Adipose tissue (tissue), 3 donors: ENCODE data around the gene CBS. TPM values are rescaled to one million over a fixed set of nuclear protein-coding genes. Genes with fewer than 3 reads are reported as not detected.

Experiments used
- H3K27ac ChIP-seq: one replicate; pipeline ENCODE4 v1.5.1; 2013; ENCODE audit warnings: low read depth, low read length
- WGBS, 3 donors: extraction: QIAGEN DNeasy Blood & Tissue Kit; methylation state at CpG; one replicate each; pipeline ENCODE4 v1.1.7; 2013; 5-methylcytosine and 5-hydroxymethylcytosine counted together
- polyA plus RNA-seq, 3 donors: library from polyadenylated mRNA; stranded (reverse); fragments of 200-250 nt; gene quantifications; one replicate each; pipeline ENCODE4 v1.2.3, GENCODE V29; 2013
- donor health status: healthy with polysubstance abuse.
- donor health status: Bipolar disorder and iron deficiency.
- donor health status: healthy.

Gene CBS
- polyA plus RNA-seq, 3 donors = 19.6 to 43.0 (median 25.7) TPM

- 75 to 92% (median 89%) methylated on average over 5 of the region's 5 CpGs for WGBS, 3 donors
- no peak overlapping the region for H3K27ac ChIP-seq
Measured at GRCh38 chr21:43034826-43035225, 40.8 kb downstream of the CBS start.

GRCh38 chr21:43034101-43034500 lies 41.5 kb downstream of the CBS start:
- 80 to 96% (median 94%) methylated on average over 1 of the region's 1 CpG for WGBS, 3 donors
- no peak overlapping the region for H3K27ac ChIP-seq

- no peak overlapping the region for H3K27ac ChIP-seq
- WGBS, 3 donors = 80 to 85% (median 84%) methylated on average over 12 of the region's 12 CpGs
Measured at GRCh38 chr21:43031121-43031619, 44.5 kb downstream of the CBS start.

- H3K27ac ChIP-seq = no peak overlapping the region
- WGBS, 3 donors = 89 to 95% (median 95%) methylated on average over 13 of the region's 13 CpGs
Measured at GRCh38 chr21:43029785-43030184, 45.9 kb downstream of the CBS start.

- H3K27ac ChIP-seq = no peak overlapping the region
- WGBS, 3 donors = 89 to 92% (median 91%) methylated on average over 27 of the region's 27 CpGs
Measured at GRCh38 chr21:43027846-43028731, 47.5 kb downstream of the CBS start.

GRCh38 chr21:43025636-43026180 lies 49.9 kb downstream of the CBS start:
- 82 to 86% (median 86%) methylated on average over 6 of the region's 6 CpGs for WGBS, 3 donors

GRCh38 chr21:43024439-43025136 lies 51.0 kb downstream of the CBS start:
- WGBS, 3 donors = 90 to 92% (median 91%) methylated on average over 17 of the region's 17 CpGs

More at GRCh38 chr21:43025636-43026180, 49.9 kb downstream of the CBS start:
- H3K27ac ChIP-seq = no peak overlapping the region

GRCh38 chr21:43023175-43023574 lies 52.5 kb downstream of the CBS start:
- WGBS, 3 donors = 87 to 92% (median 92%) methylated on average over 8 of the region's 8 CpGs

More at GRCh38 chr21:43024439-43025136, 51.0 kb downstream of the CBS start:
- no peak overlapping the region for H3K27ac ChIP-seq

GRCh38 chr21:43021756-43022600 lies 53.7 kb downstream of the CBS start:
- no peak overlapping the region for H3K27ac ChIP-seq
- 94 to 97% (median 95%) methylated on average over 28 of the region's 28 CpGs for WGBS, 3 donors

More at GRCh38 chr21:43023175-43023574, 52.5 kb downstream of the CBS start:
- no peak overlapping the region for H3K27ac ChIP-seq

- 93 to 95% (median 94%) methylated on average over 10 of the region's 10 CpGs for WGBS, 3 donors
Measured at GRCh38 chr21:43021191-43021590, 54.4 kb downstream of the CBS start.

GRCh38 chr21:43020771-43021170 lies 54.9 kb downstream of the CBS start:
- WGBS, 3 donors = 88 to 95% (median 91%) methylated on average over 6 of the region's 6 CpGs
- no peak overlapping the region for H3K27ac ChIP-seq

More at GRCh38 chr21:43021191-43021590, 54.4 kb downstream of the CBS start:
- H3K27ac ChIP-seq = no peak overlapping the region

- 92 to 97% (median 97%) methylated on average over 13 of the region's 13 CpGs for WGBS, 3 donors
- no peak overlapping the region for H3K27ac ChIP-seq
Measured at GRCh38 chr21:43020177-43020576, 55.5 kb downstream of the CBS start.

- no peak overlapping the region for H3K27ac ChIP-seq
- WGBS, 3 donors = 86 to 91% (median 90%) methylated on average over 9 to 10 of the region's 10 CpGs
Measured at GRCh38 chr21:43018519-43018918, 57.1 kb downstream of the CBS start.

- H3K27ac ChIP-seq = no peak overlapping the region
- 93 to 96% (median 95%) methylated on average over 13 of the region's 13 CpGs for whole genome bisulfite sequencing, 3 donors
Measured at GRCh38 chr21:43016728-43017127, 58.9 kb downstream of the CBS start.

GRCh38 chr21:43015906-43016540 lies 59.6 kb downstream of the CBS start:
- H3K27ac ChIP-seq = no peak overlapping the region
- WGBS, 3 donors = 82 to 91% (median 84%) methylated on average over 13 of the region's 13 CpGs

- H3K27ac ChIP-seq = no peak overlapping the region
- WGBS, 3 donors = 89 to 97% (median 95%) methylated on average over 6 of the region's 6 CpGs
Measured at GRCh38 chr21:43012596-43012995, 63.0 kb downstream of the CBS start.

- WGBS, 3 donors = 38 to 83% (median 77%) methylated on average over 4 of the region's 4 CpGs
- H3K27ac ChIP-seq = no peak overlapping the region
Measured at GRCh38 chr21:43006874-43007208, 68.8 kb downstream of the CBS start.
